Measurements from ENCODE around the gene TNNC2. TPM values are rescaled to one million over a fixed set of nuclear protein-coding genes. Genes with fewer than 3 reads are reported as not detected.

TNNC2 gene
- total and polyA plus RNA-seq, 2 of the 13 experiments (the other 11 are each of a cell fraction or from before 2014, with no cell fraction given): 1.8 to 4.7 TPM

DNA sequence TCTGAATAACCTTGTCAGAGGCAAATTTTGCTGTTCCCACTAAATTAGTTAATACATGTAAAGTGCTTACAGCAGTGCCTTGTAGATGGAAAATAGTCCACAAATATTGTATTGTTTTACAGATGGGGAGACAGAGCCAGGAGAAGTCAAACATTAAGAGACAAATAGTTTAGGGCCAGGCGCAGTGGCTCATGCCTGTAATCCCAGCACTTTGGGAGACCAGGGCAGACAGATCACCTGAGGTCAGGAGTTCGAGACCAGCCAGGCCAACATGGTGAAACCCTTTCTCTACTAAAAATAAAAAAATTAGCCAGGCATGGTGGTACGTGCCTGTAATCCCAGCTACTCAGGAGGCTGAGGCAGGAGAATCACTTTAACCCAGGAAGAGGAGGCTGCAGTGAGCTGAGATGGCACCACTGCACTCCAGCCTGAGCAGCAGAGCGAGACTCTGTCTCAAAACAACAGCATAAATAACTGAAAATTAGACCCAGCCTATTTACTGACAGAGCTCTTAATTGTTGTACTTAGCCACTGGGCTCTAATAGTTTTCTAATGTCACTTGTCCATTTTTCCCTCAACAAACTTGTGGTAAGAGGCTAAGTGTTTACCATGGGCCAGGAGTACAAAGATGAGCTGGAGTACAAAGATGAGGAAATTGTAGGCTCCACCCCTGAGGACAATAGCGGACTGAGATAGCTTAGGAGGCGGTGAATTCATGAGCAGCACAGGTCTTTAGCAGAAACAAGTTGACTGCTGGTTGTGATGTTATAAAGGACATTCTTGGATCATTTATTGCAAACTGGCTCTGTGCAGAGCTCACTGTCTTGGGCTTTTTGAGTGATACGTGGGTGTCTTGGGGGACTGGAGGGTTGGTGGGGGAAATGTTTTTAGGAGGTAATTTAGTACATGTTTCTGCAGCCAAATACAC, 36.7 kb upstream of the TNNC2 start (continued):
- TF ChIP-seq, protein P1, sequence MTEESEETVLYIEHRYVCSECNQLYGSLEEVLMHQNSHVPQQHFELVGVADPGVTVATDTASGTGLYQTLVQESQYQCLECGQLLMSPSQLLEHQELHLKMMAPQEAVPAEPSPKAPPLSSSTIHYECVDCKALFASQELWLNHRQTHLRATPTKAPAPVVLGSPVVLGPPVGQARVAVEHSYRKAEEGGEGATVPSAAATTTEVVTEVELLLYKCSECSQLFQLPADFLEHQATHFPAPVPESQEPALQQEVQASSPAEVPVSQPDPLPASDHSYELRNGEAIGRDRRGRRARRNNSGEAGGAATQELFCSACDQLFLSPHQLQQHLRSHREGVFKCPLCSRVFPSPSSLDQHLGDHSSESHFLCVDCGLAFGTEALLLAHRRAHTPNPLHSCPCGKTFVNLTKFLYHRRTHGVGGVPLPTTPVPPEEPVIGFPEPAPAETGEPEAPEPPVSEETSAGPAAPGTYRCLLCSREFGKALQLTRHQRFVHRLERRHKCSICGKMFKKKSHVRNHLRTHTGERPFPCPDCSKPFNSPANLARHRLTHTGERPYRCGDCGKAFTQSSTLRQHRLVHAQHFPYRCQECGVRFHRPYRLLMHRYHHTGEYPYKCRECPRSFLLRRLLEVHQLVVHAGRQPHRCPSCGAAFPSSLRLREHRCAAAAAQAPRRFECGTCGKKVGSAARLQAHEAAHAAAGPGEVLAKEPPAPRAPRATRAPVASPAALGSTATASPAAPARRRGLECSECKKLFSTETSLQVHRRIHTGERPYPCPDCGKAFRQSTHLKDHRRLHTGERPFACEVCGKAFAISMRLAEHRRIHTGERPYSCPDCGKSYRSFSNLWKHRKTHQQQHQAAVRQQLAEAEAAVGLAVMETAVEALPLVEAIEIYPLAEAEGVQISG (CRISPR knock-in tag; IDR thresholded peaks at IDR 0.05): peak; percentile 13; the same call in 1 of the 2 replicates
- peak; percentile 94 for TF ChIP-seq FOXO1 (CRISPR knock-in tag; IDR thresholded peaks at IDR 0.05)
- TF ChIP-seq, protein P2, sequence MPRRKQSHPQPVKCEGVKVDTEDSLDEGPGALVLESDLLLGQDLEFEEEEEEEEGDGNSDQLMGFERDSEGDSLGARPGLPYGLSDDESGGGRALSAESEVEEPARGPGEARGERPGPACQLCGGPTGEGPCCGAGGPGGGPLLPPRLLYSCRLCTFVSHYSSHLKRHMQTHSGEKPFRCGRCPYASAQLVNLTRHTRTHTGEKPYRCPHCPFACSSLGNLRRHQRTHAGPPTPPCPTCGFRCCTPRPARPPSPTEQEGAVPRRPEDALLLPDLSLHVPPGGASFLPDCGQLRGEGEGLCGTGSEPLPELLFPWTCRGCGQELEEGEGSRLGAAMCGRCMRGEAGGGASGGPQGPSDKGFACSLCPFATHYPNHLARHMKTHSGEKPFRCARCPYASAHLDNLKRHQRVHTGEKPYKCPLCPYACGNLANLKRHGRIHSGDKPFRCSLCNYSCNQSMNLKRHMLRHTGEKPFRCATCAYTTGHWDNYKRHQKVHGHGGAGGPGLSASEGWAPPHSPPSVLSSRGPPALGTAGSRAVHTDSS (CRISPR knock-in tag; conservative IDR thresholded peaks at IDR 0.05): no peak
- TF ChIP-seq CEBPG (CRISPR knock-in tag; IDR thresholded peaks at IDR 0.05): peak; percentile 87
- TF ChIP-seq NCOA5 (CRISPR knock-in tag; IDR thresholded peaks at IDR 0.05): no peak
- TF ChIP-seq, protein P3, sequence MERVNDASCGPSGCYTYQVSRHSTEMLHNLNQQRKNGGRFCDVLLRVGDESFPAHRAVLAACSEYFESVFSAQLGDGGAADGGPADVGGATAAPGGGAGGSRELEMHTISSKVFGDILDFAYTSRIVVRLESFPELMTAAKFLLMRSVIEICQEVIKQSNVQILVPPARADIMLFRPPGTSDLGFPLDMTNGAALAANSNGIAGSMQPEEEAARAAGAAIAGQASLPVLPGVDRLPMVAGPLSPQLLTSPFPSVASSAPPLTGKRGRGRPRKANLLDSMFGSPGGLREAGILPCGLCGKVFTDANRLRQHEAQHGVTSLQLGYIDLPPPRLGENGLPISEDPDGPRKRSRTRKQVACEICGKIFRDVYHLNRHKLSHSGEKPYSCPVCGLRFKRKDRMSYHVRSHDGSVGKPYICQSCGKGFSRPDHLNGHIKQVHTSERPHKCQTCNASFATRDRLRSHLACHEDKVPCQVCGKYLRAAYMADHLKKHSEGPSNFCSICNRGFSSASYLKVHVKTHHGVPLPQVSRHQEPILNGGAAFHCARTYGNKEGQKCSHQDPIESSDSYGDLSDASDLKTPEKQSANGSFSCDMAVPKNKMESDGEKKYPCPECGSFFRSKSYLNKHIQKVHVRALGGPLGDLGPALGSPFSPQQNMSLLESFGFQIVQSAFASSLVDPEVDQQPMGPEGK (CRISPR knock-in tag; IDR thresholded peaks at IDR 0.05): peak; percentile 45; the same call in 1 of the 2 replicates
- peak; percentile 89 for TF ChIP-seq FOXA3 (CRISPR knock-in tag; IDR thresholded peaks at IDR 0.05)
- TF ChIP-seq, protein P4, sequence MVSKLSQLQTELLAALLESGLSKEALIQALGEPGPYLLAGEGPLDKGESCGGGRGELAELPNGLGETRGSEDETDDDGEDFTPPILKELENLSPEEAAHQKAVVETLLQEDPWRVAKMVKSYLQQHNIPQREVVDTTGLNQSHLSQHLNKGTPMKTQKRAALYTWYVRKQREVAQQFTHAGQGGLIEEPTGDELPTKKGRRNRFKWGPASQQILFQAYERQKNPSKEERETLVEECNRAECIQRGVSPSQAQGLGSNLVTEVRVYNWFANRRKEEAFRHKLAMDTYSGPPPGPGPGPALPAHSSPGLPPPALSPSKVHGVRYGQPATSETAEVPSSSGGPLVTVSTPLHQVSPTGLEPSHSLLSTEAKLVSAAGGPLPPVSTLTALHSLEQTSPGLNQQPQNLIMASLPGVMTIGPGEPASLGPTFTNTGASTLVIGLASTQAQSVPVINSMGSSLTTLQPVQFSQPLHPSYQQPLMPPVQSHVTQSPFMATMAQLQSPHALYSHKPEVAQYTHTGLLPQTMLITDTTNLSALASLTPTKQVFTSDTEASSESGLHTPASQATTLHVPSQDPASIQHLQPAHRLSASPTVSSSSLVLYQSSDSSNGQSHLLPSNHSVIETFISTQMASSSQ (IDR thresholded peaks at IDR 0.05; ENCODE audit: low read depth): no peak; the same call in 1 of the 2 replicates
- TF ChIP-seq, protein P4 (CRISPR knock-in tag; IDR thresholded peaks at IDR 0.05; ENCODE audit: borderline replicate concordance): 0 out of 2 replicates have a peak, but pooled peaks have one; percentile 12
- TF ChIP-seq, protein P5, sequence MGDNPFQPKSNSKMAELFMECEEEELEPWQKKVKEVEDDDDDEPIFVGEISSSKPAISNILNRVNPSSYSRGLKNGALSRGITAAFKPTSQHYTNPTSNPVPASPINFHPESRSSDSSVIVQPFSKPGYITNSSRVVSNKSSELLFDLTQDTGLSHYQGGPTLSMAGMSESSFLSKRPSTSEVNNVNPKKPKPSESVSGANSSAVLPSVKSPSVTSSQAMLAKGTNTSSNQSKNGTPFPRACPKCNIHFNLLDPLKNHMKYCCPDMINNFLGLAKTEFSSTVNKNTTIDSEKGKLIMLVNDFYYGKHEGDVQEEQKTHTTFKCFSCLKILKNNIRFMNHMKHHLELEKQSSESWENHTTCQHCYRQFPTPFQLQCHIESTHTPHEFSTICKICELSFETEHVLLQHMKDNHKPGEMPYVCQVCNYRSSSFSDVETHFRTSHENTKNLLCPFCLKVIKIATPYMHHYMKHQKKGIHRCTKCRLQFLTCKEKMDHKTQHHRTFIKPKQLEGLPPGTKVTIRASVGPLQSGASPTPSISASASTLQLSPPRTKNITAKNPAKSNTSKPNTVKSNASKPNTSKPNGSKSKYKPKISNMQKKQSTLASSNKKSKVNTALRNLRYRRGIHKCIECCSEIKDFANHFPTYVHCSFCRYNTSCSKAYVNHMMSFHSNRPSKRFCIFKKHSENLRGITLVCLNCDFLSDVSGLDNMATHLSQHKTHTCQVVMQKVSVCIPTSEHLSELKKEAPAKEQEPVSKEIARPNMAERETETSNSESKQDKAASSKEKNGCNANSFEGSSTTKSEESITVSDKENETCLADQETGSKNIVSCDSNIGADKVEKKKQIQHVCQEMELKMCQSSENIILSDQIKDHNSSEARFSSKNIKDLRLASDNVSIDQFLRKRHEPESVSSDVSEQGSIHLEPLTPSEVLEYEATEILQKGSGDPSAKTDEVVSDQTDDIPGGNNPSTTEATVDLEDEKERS (CRISPR knock-in tag; IDR thresholded peaks at IDR 0.05): no peak; the same call in 1 of the 2 replicates
- TF ChIP-seq JUND (CRISPR knock-in tag; IDR thresholded peaks at IDR 0.05): no peak
- no peak for TF ChIP-seq THYN1 (CRISPR knock-in tag; IDR thresholded peaks at IDR 0.05; ENCODE audit: borderline replicate concordance, low read depth)
- no peak for TF ChIP-seq FOXM1 (CRISPR knock-in tag; IDR thresholded peaks at IDR 0.05)
- peak; percentile 54; the same call in 1 of the 2 replicates for TF ChIP-seq PPARG (CRISPR knock-in tag; conservative IDR thresholded peaks at IDR 0.05)
